Hepatocyte (in vitro differentiated cells): ENCODE results near the gene C16orf87. TPM values are rescaled to one million over a fixed set of nuclear protein-coding genes. Genes with fewer than 3 reads are reported as not detected.
A peak's percentile ranks its signal among the peaks of the same experiment; 100 is the strongest.

Source experiments
- DNase-seq: peaks from one replicate; pipeline ENCODE4 v3.0.0-alpha.2; 2016; ENCODE audit warnings: low spot score
- H2AFZ ChIP-seq: fragments of 200-600 bp; sonication (generic); 2 replicates; pipeline ENCODE4 v1.6.0; 2016; ENCODE audit warnings: antibody characterized with exemption, mild to moderate bottlenecking
- H3K27ac ChIP-seq: fragments of 200-600 bp; sonication (generic); 2 replicates; pipeline ENCODE4 v1.5.1; 2016; ENCODE audit warnings: mild to moderate bottlenecking
- H3K27me3 ChIP-seq: fragments of 200-600 bp; sonication (generic); 2 replicates; pipeline ENCODE4 v1.6.1; 2016
- H3K36me3 ChIP-seq: fragments of 200-600 bp; sonication (generic); replicated peaks from 2 replicates; pipeline ENCODE4 v1.5.1; 2016; ENCODE audit warnings: low read depth; ENCODE audit not compliant: insufficient read depth
- H3K4me1 ChIP-seq: fragments of 200-600 bp; sonication (generic); 2 replicates; pipeline ENCODE4 v1.5.1; 2016; ENCODE audit warnings: mild to moderate bottlenecking, moderate library complexity; ENCODE audit not compliant: insufficient read depth
- H3K4me2 ChIP-seq: fragments of 200-600 bp; sonication (generic); 2 replicates; pipeline ENCODE4 v1.6.0; 2016
- H3K4me3 ChIP-seq: fragments of 200-600 bp; sonication (generic); 2 replicates; pipeline ENCODE4 v1.5.1; 2016; ENCODE audit warnings: mild to moderate bottlenecking
- H3K79me2 ChIP-seq: fragments of 200-600 bp; sonication (generic); 2 replicates; pipeline ENCODE4 v1.6.0; 2017; ENCODE audit warnings: mild to moderate bottlenecking
- H3K9me2 ChIP-seq: fragments of 200-600 bp; sonication (generic); replicated peaks from 2 replicates; pipeline ENCODE4 v1.6.0; 2017; ENCODE audit warnings: mild to moderate bottlenecking; ENCODE audit not compliant: insufficient read depth
- H3K9me3 ChIP-seq: fragments of 200-600 bp; sonication (generic); 2 replicates; pipeline ENCODE4 v1.5.1; 2016; ENCODE audit warnings: low read depth, mild to moderate bottlenecking
- H4K20me1 ChIP-seq: fragments of 200-600 bp; sonication (generic); 2 replicates; pipeline ENCODE4 v1.6.0; 2016; ENCODE audit warnings: mild to moderate bottlenecking; ENCODE audit not compliant: insufficient read depth, poor library complexity, severe bottlenecking
- CTCF ChIP-seq: fragments of 200-600 bp; sonication (generic); IDR thresholded peaks from 2 replicates; pipeline ENCODE4 v1.5.1; 2016; ENCODE audit warnings: antibody characterized with exemption, mild to moderate bottlenecking; ENCODE audit not compliant: poor library complexity
- EZH2 ChIP-seq: fragments of 200-600 bp; sonication (generic); IDR thresholded peaks from 2 replicates; pipeline ENCODE4 v1.6.1; 2016; ENCODE audit warnings: antibody characterized with exemption, mild to moderate bottlenecking, borderline replicate concordance
- EZH2phosphoT487 ChIP-seq: fragments of 200-600 bp; sonication (generic); IDR thresholded peaks from one replicate; pipeline ENCODE4 v1.6.1; 2018; ENCODE audit warnings: antibody characterized with exemption, mild to moderate bottlenecking, low read depth, moderate library complexity; ENCODE audit not compliant: unreplicated experiment, severe bottlenecking
- WGBS: methylation state at CpG from one replicate; pipeline ENCODE4 v1.1.6; 2016; ENCODE audit warnings: low lambda C conversion rate; ENCODE audit errors: missing lambda C conversion rate; 5-methylcytosine and 5-hydroxymethylcytosine counted together
- polyA plus RNA-seq: library from polyadenylated mRNA; unstranded; fragments of >200 nt; fragmentation: Nextera tagmentation; extraction: Ambion mirVana; gene quantifications from 2 replicates; pipeline ENCODE4 v1.2.1, GENCODE V29; 2016
- total RNA-seq: library from RNA; depleted of rRNA; stranded (reverse); fragments of >200 nt; gene quantifications from 2 replicates; pipeline ENCODE4 v1.2.3, GENCODE V29; 2014

Gene C16orf87
- total and polyA plus RNA-seq, 2 experiments from 2014 or later = 24.9 to 25.1 TPM

GRCh38 chr16:46855389-46855788, 24.4 kb upstream of the C16orf87 start:
- 29% methylated on average over 4 of the region's 4 CpGs for WGBS
- H3K4me2 ChIP-seq = no peak overlapping the region
- peaks cover 4% of the 10 kb centered on the region for H3K4me1 ChIP-seq
- H3K36me3 ChIP-seq = no peaks in the 10 kb centered on the region
- TF ChIP-seq CTCF = no peak
- no peak for TF ChIP-seq EZH2phosphoT487
- TF ChIP-seq EZH2 = no peak
- no peaks in the 10 kb centered on the region for H3K9me2 ChIP-seq
- H2AFZ ChIP-seq = no peak overlapping the region
- H3K27ac ChIP-seq = peak overlapping the region; percentile 4
- no peaks in the 10 kb centered on the region for H3K9me3 ChIP-seq
- DNase-seq = no peak
- H4K20me1 ChIP-seq = no peaks in the 10 kb centered on the region
- no peaks in the 10 kb centered on the region for H3K27me3 ChIP-seq
- H3K4me3 ChIP-seq = no peak overlapping the region
- no peaks in the 10 kb centered on the region for H3K79me2 ChIP-seq

DNA sequence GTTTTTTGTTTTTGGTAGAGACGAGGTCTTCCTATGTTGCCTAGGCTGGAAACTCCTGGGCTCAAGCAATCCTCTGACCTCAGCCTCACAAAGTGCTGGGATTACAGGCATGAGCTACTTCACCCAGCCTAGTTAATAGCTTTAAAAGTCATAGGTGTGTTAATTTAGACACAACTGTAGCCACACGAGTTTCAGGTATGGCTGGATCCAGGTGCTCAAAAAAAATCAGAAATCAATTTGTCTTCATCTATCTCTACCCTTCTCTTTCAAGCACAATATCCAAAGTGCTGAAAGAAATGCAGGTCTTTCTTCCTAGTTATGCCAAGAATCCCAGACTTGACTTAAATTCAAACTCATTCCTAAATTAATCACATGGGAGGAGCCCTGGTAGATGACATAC, 23.9 kb upstream of the C16orf87 start:
- WGBS = 95% methylated on average over 2 of the region's 2 CpGs
- no peak overlapping the region for H3K27ac ChIP-seq
- TF ChIP-seq EZH2phosphoT487 = no peak

GRCh38 chr16:46853713-46854443, 22.9 kb upstream of the C16orf87 start:
- Histone ChIP-seq H3K4me3 (no peak overlapping the region), H3K9me2 (no peaks in the 10 kb centered on the region), H3K9me3 (no peaks in the 10 kb centered on the region), H3K4me2 (no peak overlapping the region), H3K27me3 (no peaks in the 10 kb centered on the region), H3K27ac (no peak overlapping the region), H3K36me3 (no peaks in the 10 kb centered on the region), H3K79me2 (no peaks in the 10 kb centered on the region), H3K4me1 (peaks cover 4% of the 10 kb centered on the region), H4K20me1 (no peaks in the 10 kb centered on the region), H2AFZ (no peak overlapping the region)
- WGBS = 16% methylated on average over 5 of the region's 5 CpGs
- TF ChIP-seq CTCF (peak; percentile 93), EZH2 (no peak), EZH2phosphoT487 (no peak)
- peak; percentile 87 for DNase-seq

More for the DNA sequence above, 23.9 kb upstream of the C16orf87 start:
- H3K4me1 ChIP-seq = peaks cover 4% of the 10 kb centered on the region
- no peaks in the 10 kb centered on the region for H3K9me3 ChIP-seq
- no peaks in the 10 kb centered on the region for H4K20me1 ChIP-seq
- H3K36me3 ChIP-seq = no peaks in the 10 kb centered on the region
- no peak overlapping the region for H2AFZ ChIP-seq
- H3K27me3 ChIP-seq = no peaks in the 10 kb centered on the region
- DNase-seq = no peak
- H3K9me2 ChIP-seq = no peaks in the 10 kb centered on the region
- H3K4me2 ChIP-seq = no peak overlapping the region
- no peaks in the 10 kb centered on the region for H3K79me2 ChIP-seq
- H3K4me3 ChIP-seq = no peak overlapping the region

DNA sequence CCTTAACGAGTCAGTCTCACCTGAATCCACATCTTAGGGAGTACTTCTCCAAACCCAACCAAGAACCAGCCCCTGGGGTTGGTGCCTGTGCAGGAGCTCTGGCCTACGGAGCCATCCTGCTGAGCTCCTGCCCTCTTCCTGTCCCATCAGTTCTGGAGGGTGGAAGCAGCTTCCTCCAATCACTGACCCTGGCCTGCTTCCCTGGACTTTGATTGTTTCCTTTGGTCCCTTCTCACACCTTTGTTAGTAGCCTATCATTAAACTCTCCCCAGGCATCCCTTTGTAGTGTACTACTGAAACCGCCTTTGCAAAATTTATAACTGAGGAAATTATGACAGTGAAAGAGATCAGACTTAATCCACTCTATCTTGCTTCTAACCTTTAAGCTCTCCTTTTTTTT, 21.1 kb upstream of the C16orf87 start:
- TF ChIP-seq CTCF (no peak), EZH2 (no peak), EZH2phosphoT487 (no peak)
- Histone ChIP-seq H3K27ac (no peak overlapping the region), H3K9me2 (no peaks in the 10 kb centered on the region), H3K36me3 (no peaks in the 10 kb centered on the region), H3K4me2 (no peak overlapping the region), H3K27me3 (no peaks in the 10 kb centered on the region), H3K4me1 (peaks cover 4% of the 10 kb centered on the region), H3K79me2 (no peaks in the 10 kb centered on the region), H3K9me3 (no peaks in the 10 kb centered on the region), H2AFZ (no peak overlapping the region), H4K20me1 (no peaks in the 10 kb centered on the region), H3K4me3 (no peak overlapping the region)
- no peak for DNase-seq
- WGBS = 63% methylated on average over 3 of the region's 3 CpGs
